HG02970 (cell line): ENCODE data around the gene APEH.
"Not testable (repeated sequence)": the region's sequence is repeated elsewhere in the genome, so short reads cannot be mapped to it uniquely, and the experiment has no call there.

Experiments used
- ATAC-seq: cut with Tn5 transposase; IDR thresholded peaks from one replicate; pipeline ENCODE4 v1.9.1; 2021; ENCODE audit warnings: mild to moderate bottlenecking, moderate library complexity, moderate number of reproducible peaks; ENCODE audit not compliant: unreplicated experiment, low FRiP score

Gene APEH

GRCh38 chr3:49666592-49666991 is 7.6 kb upstream of the APEH start:
- ATAC-seq, result no peak

- no peak for ATAC-seq
Observed at GRCh38 chr3:49667701-49668413, 6.3 kb upstream of the APEH start.

GRCh38 chr3:49668414-49668797 is 5.7 kb upstream of the APEH start:
- no peak for ATAC-seq

GRCh38 chr3:49668861-49669260 is 5.3 kb upstream of the APEH start:
- no peak for ATAC-seq

- ATAC-seq, result no peak
Observed at GRCh38 chr3:49669352-49669751, 4.8 kb upstream of the APEH start.

- ATAC-seq, result no peak
Observed at GRCh38 chr3:49670940-49671290, 3.2 kb upstream of the APEH start.

- no peak for ATAC-seq
Observed at GRCh38 chr3:49671291-49672288, 2.6 kb upstream of the APEH start.

GRCh38 chr3:49673121-49673714 is 933 bp upstream of the APEH start:
- peak; percentile 10 for ATAC-seq

- ATAC-seq, result peak; percentile 10
Observed at GRCh38 chr3:49674497-49674983, 389 bp downstream of the APEH start.

GRCh38 chr3:49675912-49676311 is 1.8 kb downstream of the APEH start:
- ATAC-seq, result no peak

- no peak for ATAC-seq
Observed at GRCh38 chr3:49680493-49681231, 6.5 kb downstream of the APEH start.

GRCh38 chr3:49681232-49681522 is 7.0 kb downstream of the APEH start:
- ATAC-seq, result no peak

GRCh38 chr3:49681543-49681942 is 7.4 kb downstream of the APEH start:
- ATAC-seq, result no peak

- no peak for ATAC-seq
Observed at GRCh38 chr3:49683162-49683561, 9.0 kb downstream of the APEH start.

- ATAC-seq, result not testable (repeated sequence)
Observed at GRCh38 chr3:49684453-49684852, 10.3 kb downstream of the APEH start.

GRCh38 chr3:49685103-49685502 is 11.0 kb downstream of the APEH start:
- not testable (repeated sequence) for ATAC-seq

- not testable (repeated sequence) for ATAC-seq
Observed at GRCh38 chr3:49685846-49686245, 11.7 kb downstream of the APEH start.

- ATAC-seq, result not testable (repeated sequence)
Observed at GRCh38 chr3:49686346-49686745, 12.2 kb downstream of the APEH start.

- not testable (repeated sequence) for ATAC-seq
Observed at GRCh38 chr3:49686769-49687423, 12.7 kb downstream of the APEH start.

GRCh38 chr3:49687424-49687795 is 13.3 kb downstream of the APEH start:
- not testable (repeated sequence) for ATAC-seq
